GM18867 (cell line): ENCODE results near the gene DDX3X.
"Not testable (repeated sequence)": the region's sequence is repeated elsewhere in the genome, so short reads cannot be mapped to it uniquely, and the experiment has no call there.

Source experiments
- ATAC-seq: cut with Tn5 transposase; IDR thresholded peaks from one replicate; pipeline ENCODE4 v1.9.1; 2021; ENCODE audit warnings: mild to moderate bottlenecking, moderate library complexity; ENCODE audit not compliant: unreplicated experiment

DDX3X gene

GRCh38 chrX:41333744-41334362, at the start of gene DDX3X:
Gene DDX3X, plus strand, starts transcription at chrX:41334162. Its CDS starts 91 bp downstream, at chrX:41334253.
- peak; percentile 56 for ATAC-seq

GRCh38 chrX:41285928-41286327, 48.0 kb upstream of the DDX3X start:
- ATAC-seq: not testable (repeated sequence)

- ATAC-seq: no peak
Observed at GRCh38 chrX:41288641-41289040, 45.3 kb upstream of the DDX3X start.

- ATAC-seq: no peak
Observed at GRCh38 chrX:41289095-41289494, 44.9 kb upstream of the DDX3X start.

GRCh38 chrX:41291309-41291708, 42.7 kb upstream of the DDX3X start:
- ATAC-seq: no peak

- no peak for ATAC-seq
Observed at GRCh38 chrX:41293269-41293668, 40.7 kb upstream of the DDX3X start.

- no peak for ATAC-seq
Observed at GRCh38 chrX:41300758-41301437, 33.1 kb upstream of the DDX3X start.

GRCh38 chrX:41301438-41301824, 32.5 kb upstream of the DDX3X start:
- ATAC-seq: no peak

GRCh38 chrX:41302370-41302769, 31.6 kb upstream of the DDX3X start:
- no peak for ATAC-seq

GRCh38 chrX:41303013-41303412, 30.9 kb upstream of the DDX3X start:
- no peak for ATAC-seq

- ATAC-seq: no peak
Observed at GRCh38 chrX:41304178-41304577, 29.8 kb upstream of the DDX3X start.

- ATAC-seq: no peak
Observed at GRCh38 chrX:41308884-41309647, 24.9 kb upstream of the DDX3X start.

- no peak for ATAC-seq
Observed at GRCh38 chrX:41312786-41313185, 21.2 kb upstream of the DDX3X start.

- no peak for ATAC-seq
Observed at GRCh38 chrX:41313419-41313818, 20.5 kb upstream of the DDX3X start.

- no peak for ATAC-seq
Observed at GRCh38 chrX:41314204-41314603, 19.8 kb upstream of the DDX3X start.

- no peak for ATAC-seq
Observed at GRCh38 chrX:41314881-41315280, 19.1 kb upstream of the DDX3X start.

GRCh38 chrX:41316266-41316665, 17.7 kb upstream of the DDX3X start:
- not testable (repeated sequence) for ATAC-seq

- ATAC-seq: no peak
Observed at GRCh38 chrX:41317477-41318208, 16.3 kb upstream of the DDX3X start.

GRCh38 chrX:41320393-41320792, 13.6 kb upstream of the DDX3X start:
- no peak for ATAC-seq

- ATAC-seq: no peak
Observed at GRCh38 chrX:41322821-41323603, 10.9 kb upstream of the DDX3X start.

- no peak for ATAC-seq
Observed at GRCh38 chrX:41326431-41326830, 7.5 kb upstream of the DDX3X start.
